D721Med (cell line): Measurements from ENCODE around the gene LILRB5.
"Not testable (repeated sequence)": the region's sequence is repeated elsewhere in the genome, so short reads cannot be mapped to it uniquely, and the experiment has no call there.

Experiments used
- DNase-seq: peaks from one replicate; pipeline ENCODE4 v3.0.0; 2011; ENCODE audit warnings: low spot score; ENCODE audit not compliant: insufficient read length
- FAIRE-seq: peaks from 2 replicates; lab custom pipeline; 2011; peaks lifted over from hg19 to GRCh38; lab: Jason Lieb, UNC
- TF ChIP-seq, protein P1 (sequence below): IDR thresholded peaks from 2 replicates; pipeline ENCODE4 v1.5.1; 2012; ENCODE audit warnings: mild to moderate bottlenecking, control low read depth; ENCODE audit not compliant: insufficient read depth; ENCODE audit errors: missing control alignments

The LILRB5 gene

DNA sequence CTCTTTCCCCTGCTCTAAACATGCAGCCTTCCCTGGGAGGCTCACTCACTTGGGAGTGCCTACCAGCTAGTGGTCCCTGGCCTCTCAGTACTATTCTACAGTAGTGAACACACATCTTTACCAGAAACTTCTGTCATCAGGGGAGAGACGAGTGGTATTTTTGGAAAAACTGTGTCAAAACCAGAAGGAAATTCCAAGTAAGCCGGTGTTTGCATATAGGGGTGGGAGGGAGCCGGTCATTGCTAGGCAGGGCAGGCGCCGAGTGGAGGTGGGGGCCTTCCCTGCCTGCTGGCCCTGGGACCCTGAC lies 49.4 kb downstream of the LILRB5 start:
- TF ChIP-seq, protein P1, sequence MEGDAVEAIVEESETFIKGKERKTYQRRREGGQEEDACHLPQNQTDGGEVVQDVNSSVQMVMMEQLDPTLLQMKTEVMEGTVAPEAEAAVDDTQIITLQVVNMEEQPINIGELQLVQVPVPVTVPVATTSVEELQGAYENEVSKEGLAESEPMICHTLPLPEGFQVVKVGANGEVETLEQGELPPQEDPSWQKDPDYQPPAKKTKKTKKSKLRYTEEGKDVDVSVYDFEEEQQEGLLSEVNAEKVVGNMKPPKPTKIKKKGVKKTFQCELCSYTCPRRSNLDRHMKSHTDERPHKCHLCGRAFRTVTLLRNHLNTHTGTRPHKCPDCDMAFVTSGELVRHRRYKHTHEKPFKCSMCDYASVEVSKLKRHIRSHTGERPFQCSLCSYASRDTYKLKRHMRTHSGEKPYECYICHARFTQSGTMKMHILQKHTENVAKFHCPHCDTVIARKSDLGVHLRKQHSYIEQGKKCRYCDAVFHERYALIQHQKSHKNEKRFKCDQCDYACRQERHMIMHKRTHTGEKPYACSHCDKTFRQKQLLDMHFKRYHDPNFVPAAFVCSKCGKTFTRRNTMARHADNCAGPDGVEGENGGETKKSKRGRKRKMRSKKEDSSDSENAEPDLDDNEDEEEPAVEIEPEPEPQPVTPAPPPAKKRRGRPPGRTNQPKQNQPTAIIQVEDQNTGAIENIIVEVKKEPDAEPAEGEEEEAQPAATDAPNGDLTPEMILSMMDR = no peak
- FAIRE-seq (no peak), DNase-seq (no peak)

DNA sequence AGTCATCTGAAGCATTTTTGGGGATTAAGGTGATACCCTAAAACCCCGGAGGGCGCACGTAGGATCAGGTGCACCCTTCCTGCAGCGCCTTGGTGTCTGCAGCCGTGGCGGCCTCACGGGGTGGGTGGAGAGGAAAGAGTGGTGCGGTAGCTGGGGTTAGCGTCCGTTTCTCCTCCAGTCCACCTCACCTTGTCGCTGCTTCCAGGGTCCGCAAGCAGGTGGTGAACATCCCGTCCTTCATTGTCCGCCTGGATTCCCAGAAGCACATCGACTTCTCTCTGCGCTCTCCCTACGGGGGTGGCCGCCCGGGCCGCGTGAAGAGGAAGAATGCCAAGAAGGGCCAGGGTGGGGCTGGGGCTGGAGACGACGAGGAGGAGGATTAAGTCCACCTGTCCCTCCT lies 49.9 kb downstream of the LILRB5 start:
- FAIRE-seq = not testable (repeated sequence)

DNA sequence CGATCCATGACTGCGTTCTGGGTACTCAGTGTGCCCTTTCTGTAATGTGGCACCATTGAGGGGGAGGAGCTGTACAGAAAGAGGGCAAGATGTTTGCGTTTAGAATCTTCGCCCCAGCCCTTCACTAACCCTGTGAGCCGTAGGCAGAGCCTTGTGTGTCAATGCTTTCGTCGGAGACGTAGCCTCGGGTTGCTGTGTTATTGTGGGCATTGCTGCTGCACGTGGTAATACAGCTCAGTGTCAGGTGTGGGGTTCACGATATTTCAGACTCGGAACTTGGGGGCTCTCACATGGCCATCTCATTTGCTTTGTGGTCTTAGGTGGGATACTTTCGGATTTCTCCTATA lies 50.3 kb downstream of the LILRB5 start:
- DNase-seq (no peak), FAIRE-seq (no peak)
- TF ChIP-seq, protein P1 = no peak

More for the DNA sequence above, 49.9 kb downstream of the LILRB5 start:
- not testable (repeated sequence) for DNase-seq

DNA sequence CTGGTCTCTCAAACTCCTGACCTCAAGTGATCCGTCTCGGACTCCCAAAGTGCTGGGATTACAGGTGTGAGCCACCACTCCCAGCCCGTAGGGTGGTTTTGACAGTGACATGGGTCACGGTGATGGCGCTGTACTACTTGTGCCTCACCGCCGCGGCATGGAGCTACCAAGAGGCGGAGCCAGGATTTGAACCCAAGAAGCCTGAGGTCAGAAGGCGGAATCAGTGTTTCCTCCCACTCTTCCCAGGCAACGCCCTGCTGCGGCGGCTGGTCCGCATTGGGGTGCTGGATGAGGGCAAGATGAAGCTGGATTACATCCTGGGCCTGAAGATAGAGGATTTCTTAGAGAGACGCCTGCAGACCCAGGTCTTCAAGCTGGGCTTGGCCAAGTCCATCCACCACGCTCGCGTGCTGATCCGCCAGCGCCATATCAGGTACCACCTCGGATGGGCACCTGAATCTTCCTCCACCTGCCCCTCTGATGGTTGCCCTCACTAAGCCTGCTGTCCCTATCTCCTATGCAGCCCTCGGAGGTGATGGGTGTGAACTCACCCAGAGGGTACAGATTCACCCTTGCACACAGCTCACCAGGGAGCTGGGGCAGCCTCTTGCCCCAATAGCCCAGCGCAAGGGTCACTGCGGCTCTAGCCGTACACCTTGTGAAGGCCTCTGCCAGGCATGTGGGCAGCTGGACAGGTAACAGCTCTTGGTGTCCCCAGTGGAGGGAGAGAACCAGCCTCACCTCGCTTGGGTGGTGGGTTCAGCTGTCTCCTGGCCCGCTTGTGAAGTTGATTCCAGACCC lies 50.8 kb downstream of the LILRB5 start:
- DNase-seq (no peak), FAIRE-seq (no peak)
- TF ChIP-seq, protein P1 = no peak

DNA sequence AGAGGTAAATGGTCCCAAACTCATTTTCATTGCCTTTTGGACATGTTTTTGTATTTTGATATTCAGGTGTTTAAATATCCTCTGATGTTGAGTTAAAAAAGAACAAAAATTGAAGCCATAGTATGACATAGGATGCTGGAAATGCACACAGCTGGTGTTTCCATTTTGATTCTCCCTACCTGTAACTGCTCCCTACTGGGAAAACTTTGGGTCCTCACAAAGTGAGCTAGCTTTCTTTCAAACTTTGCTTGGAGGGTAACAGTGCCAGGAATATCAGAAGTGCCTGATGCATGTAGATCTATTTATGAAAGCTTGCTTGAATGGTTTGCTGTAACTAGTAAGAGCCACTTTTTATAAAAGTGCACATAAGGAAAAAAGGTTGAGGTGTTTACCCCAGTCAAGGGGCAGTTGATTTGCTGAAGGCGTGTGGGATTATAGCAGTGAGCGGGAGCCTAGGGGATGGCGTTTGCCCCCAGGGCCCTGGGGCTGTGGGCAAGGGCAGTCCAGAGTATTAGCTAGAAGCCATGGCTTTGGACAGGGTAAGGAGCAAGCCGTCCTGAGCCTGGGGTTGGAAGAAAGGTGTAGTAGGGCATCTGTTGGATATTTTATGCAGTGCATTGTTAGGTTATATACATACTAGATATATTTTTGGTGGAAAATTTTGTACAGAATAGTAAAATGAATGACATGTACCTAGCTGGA lies 52.2 kb downstream of the LILRB5 start:
- no peak for DNase-seq
- TF ChIP-seq, protein P1 = no peak

DNA sequence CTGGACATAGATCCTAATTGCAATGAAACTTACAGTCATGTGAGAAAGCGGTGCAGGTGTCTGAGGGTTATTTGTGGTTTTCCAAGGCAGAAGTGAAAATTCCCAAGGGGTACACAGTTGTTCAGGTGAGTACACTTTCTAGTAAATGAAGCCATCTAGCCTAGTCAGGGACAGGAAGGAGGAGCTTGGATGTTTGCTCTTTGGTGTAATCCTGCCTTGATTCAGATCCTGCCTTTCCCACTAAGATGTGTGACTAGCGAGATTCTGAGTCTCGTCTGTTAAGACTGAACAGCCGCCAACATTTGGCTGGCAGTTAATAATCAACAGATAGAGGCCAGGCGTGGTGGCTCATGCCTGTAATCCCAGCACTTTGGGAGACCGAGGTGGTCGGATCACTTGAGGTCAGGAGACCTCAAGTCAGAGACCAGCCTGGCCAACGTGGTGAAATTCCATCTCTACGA lies 53.9 kb downstream of the LILRB5 start:
- FAIRE-seq (no peak), DNase-seq (no peak)
- TF ChIP-seq, protein P1 = no peak

More for the DNA sequence above, 52.2 kb downstream of the LILRB5 start:
- no peak for FAIRE-seq

DNA sequence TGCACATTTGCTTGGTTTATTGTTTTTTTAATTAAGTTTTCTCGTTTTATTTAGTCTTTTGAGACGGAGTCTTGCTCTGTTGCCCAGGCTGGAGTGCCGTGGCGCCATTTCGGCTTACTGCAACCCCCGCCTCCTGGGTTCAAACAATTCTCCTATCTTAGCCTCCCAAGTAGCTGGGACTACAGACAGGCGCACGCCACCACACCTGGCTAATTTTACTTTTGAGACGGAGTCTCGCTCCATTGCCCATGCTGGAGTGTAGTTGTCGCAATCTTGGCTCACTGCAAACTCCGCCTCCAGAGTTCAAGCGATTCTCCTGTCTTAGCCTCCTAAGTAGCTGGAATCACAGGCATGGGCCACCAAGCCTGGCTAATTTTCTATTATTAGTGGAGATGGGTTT lies 55.1 kb downstream of the LILRB5 start:
- TF ChIP-seq, protein P1 = no peak
- FAIRE-seq = no peak
- no peak for DNase-seq
